ENCODE data around the gene TIGAR. TPM values are rescaled to one million over a fixed set of nuclear protein-coding genes. Genes with fewer than 3 reads are reported as not detected.
A peak's percentile ranks its signal among the peaks of the same experiment; 100 is the strongest.

TIGAR gene
- total and polyA plus RNA-seq, 4 donors = 0.56 to 3.3 (median 2.0) TPM

GRCh38 chr12:4356041-4356327, 35.0 kb downstream of the TIGAR start:
- no peak overlapping the region for H3K4me3 ChIP-seq (ENCODE audit: low read depth in 1 of 3, low read length in 3 of 3)
- H3K27me3 ChIP-seq (ENCODE audit: control insufficient read depth in 4 of 4, insufficient read depth in 4 of 4, low read length in 3 of 4) = no peaks in the 10 kb centered on the region
- peak; percentile 38 for DNase-seq (ENCODE audit: low spot score)
- no peak overlapping the region for H3K27ac ChIP-seq (ENCODE audit: low read depth in 1 of 2, low read length in 2 of 2)
- H3K36me3 ChIP-seq (ENCODE audit: control insufficient read depth in 4 of 4, insufficient read depth in 3 of 4, low read depth in 1 of 4, low read length in 3 of 4) = peaks cover 0 to 10% (median 2%) of the 10 kb centered on the region in 4 donors
- H3K9me3 ChIP-seq (ENCODE audit: control insufficient read depth in 4 of 4, low read length in 3 of 4) = no peaks in the 10 kb centered on the region
- H3K4me1 ChIP-seq (ENCODE audit: control insufficient read depth in 4 of 4, insufficient read depth in 4 of 4, low read length in 3 of 4) = no peaks in the 10 kb centered on the region
- TF ChIP-seq FOXA1 (IDR thresholded peaks at IDR 0.05) = no peak
- TF ChIP-seq RAD21 (IDR thresholded peaks at IDR 0.05) = peak in 1 of 2 donors; percentile 28
- H3K9ac ChIP-seq (ENCODE audit: low read depth in 1 of 2, low read length in 2 of 2) = no peak overlapping the region

- WGBS = 81% methylated on average over 2 of the region's 2 CpGs
- H3K36me3 ChIP-seq (ENCODE audit: control insufficient read depth in 4 of 4, insufficient read depth in 3 of 4, low read depth in 1 of 4, low read length in 3 of 4) = no peaks in the 10 kb centered on the region
- H3K27me3 ChIP-seq (ENCODE audit: control insufficient read depth in 4 of 4, insufficient read depth in 4 of 4, low read length in 3 of 4) = peaks cover 0 to 7% (median 0%) of the 10 kb centered on the region in 4 donors
- H3K4me1 ChIP-seq (ENCODE audit: control insufficient read depth in 4 of 4, insufficient read depth in 4 of 4, low read length in 3 of 4) = no peaks in the 10 kb centered on the region
- H3K9ac ChIP-seq (ENCODE audit: low read depth in 1 of 2, low read length in 2 of 2) = no peak overlapping the region
- no peak overlapping the region for H3K4me3 ChIP-seq (ENCODE audit: low read depth in 1 of 3, low read length in 3 of 3)
- H3K27ac ChIP-seq (ENCODE audit: low read depth in 1 of 2, low read length in 2 of 2) = no peak overlapping the region
- H3K9me3 ChIP-seq (ENCODE audit: control insufficient read depth in 4 of 4, low read length in 3 of 4) = no peaks in the 10 kb centered on the region
- DNase-seq (ENCODE audit: low spot score) = no peak
- TF ChIP-seq RXRA (IDR thresholded peaks at IDR 0.05) (no peak), EGR1 (IDR thresholded peaks at IDR 0.05; ENCODE audit: low read depth in 2 of 2) (no peak), NR2F2 (IDR thresholded peaks at IDR 0.05) (no peak)
Observed at GRCh38 chr12:4366090-4366489, 45.1 kb downstream of the TIGAR start.

GRCh38 chr12:4369548-4369947, 48.5 kb downstream of the TIGAR start:
- DNase-seq (ENCODE audit: low spot score) = no peak
- TF ChIP-seq FOXA2 (IDR thresholded peaks at IDR 0.05) = no peak
- no peak for TF ChIP-seq CTCF (IDR thresholded peaks at IDR 0.05; ENCODE audit: low read depth, low read length, missing input control)
- TF ChIP-seq GABPA (IDR thresholded peaks at IDR 0.05 in 1 of 2, conservative IDR thresholded peaks at IDR 0.05 in 1 of 2) = no peak
- H3K9me3 ChIP-seq (ENCODE audit: control insufficient read depth in 4 of 4, low read length in 3 of 4) = no peaks in the 10 kb centered on the region
- no peaks in the 10 kb centered on the region for H3K36me3 ChIP-seq (ENCODE audit: control insufficient read depth in 4 of 4, insufficient read depth in 3 of 4, low read depth in 1 of 4, low read length in 3 of 4)
- H3K4me3 ChIP-seq (ENCODE audit: low read depth in 1 of 3, low read length in 3 of 3) = no peak overlapping the region
- H3K9ac ChIP-seq (ENCODE audit: low read depth in 1 of 2, low read length in 2 of 2) = no peak overlapping the region
- 89% methylated on average over 4 of the region's 4 CpGs for WGBS
- H3K27me3 ChIP-seq (ENCODE audit: control insufficient read depth in 4 of 4, insufficient read depth in 4 of 4, low read length in 3 of 4) = peaks cover 0 to 9% (median 0%) of the 10 kb centered on the region in 4 donors
- no peaks in the 10 kb centered on the region for H3K4me1 ChIP-seq (ENCODE audit: control insufficient read depth in 4 of 4, insufficient read depth in 4 of 4, low read length in 3 of 4)
- H3K27ac ChIP-seq (ENCODE audit: low read depth in 1 of 2, low read length in 2 of 2) = no peak overlapping the region

- no peaks in the 10 kb centered on the region for H3K9me3 ChIP-seq (ENCODE audit: control insufficient read depth in 4 of 4, low read length in 3 of 4)
- no peaks in the 10 kb centered on the region for H3K4me1 ChIP-seq (ENCODE audit: control insufficient read depth in 4 of 4, insufficient read depth in 4 of 4, low read length in 3 of 4)
- H3K36me3 ChIP-seq (ENCODE audit: control insufficient read depth in 4 of 4, insufficient read depth in 3 of 4, low read depth in 1 of 4, low read length in 3 of 4) = no peaks in the 10 kb centered on the region
- 93% methylated on average over 31 of the region's 31 CpGs for WGBS
- peaks cover 0 to 13% (median 0%) of the 10 kb centered on the region in 4 donors for H3K27me3 ChIP-seq (ENCODE audit: control insufficient read depth in 4 of 4, insufficient read depth in 4 of 4, low read length in 3 of 4)
- no peak overlapping the region for H3K4me3 ChIP-seq (ENCODE audit: low read depth in 1 of 3, low read length in 3 of 3)
- DNase-seq (ENCODE audit: low spot score) = no peak
- H3K9ac ChIP-seq (ENCODE audit: low read depth in 1 of 2, low read length in 2 of 2) = no peak overlapping the region
- no peak overlapping the region for H3K27ac ChIP-seq (ENCODE audit: low read depth in 1 of 2, low read length in 2 of 2)
- TF ChIP-seq NR2F2 (IDR thresholded peaks at IDR 0.05) (no peak), RXRA (IDR thresholded peaks at IDR 0.05) (no peak), RAD21 (IDR thresholded peaks at IDR 0.05) (no peak), MAX (IDR thresholded peaks at IDR 0.05) (no peak), FOXA2 (IDR thresholded peaks at IDR 0.05) (no peak), REST (IDR thresholded peaks at IDR 0.05) (no peak), CTCF (IDR thresholded peaks at IDR 0.05; ENCODE audit: low read depth, low read length, missing input control) (no peak), TAF1 (conservative IDR thresholded peaks at IDR 0.05) (no peak), YY1 (IDR thresholded peaks at IDR 0.05) (no peak), JUND (IDR thresholded peaks at IDR 0.05) (no peak), HNF4G (IDR thresholded peaks at IDR 0.05) (no peak), ZBTB33 (IDR thresholded peaks at IDR 0.05) (no peak)
Observed at GRCh38 chr12:4370265-4370664, 49.3 kb downstream of the TIGAR start.
